Uterine smooth muscle cell (primary cell): ENCODE results near the gene IL22RA1. TPM values are rescaled to one million over a fixed set of nuclear protein-coding genes. Genes with fewer than 3 reads are reported as not detected.

Experiments used
- total RNA-seq: library from RNA; depleted of rRNA; stranded (reverse); fragments of >200 nt; gene quantifications from 2 replicates; pipeline ENCODE4 v1.2.3, GENCODE V29; 2014

Gene IL22RA1
- under 0.01 and 0.12 TPM in 2 replicates for total RNA-seq

GRCh38 chr1:24142546-24143534 lies at the start of gene IL22RA1:
Gene IL22RA1 (minus strand): TSS chr1:24143140. CDS start chr1:24143082, 58 bp downstream.

DNA sequence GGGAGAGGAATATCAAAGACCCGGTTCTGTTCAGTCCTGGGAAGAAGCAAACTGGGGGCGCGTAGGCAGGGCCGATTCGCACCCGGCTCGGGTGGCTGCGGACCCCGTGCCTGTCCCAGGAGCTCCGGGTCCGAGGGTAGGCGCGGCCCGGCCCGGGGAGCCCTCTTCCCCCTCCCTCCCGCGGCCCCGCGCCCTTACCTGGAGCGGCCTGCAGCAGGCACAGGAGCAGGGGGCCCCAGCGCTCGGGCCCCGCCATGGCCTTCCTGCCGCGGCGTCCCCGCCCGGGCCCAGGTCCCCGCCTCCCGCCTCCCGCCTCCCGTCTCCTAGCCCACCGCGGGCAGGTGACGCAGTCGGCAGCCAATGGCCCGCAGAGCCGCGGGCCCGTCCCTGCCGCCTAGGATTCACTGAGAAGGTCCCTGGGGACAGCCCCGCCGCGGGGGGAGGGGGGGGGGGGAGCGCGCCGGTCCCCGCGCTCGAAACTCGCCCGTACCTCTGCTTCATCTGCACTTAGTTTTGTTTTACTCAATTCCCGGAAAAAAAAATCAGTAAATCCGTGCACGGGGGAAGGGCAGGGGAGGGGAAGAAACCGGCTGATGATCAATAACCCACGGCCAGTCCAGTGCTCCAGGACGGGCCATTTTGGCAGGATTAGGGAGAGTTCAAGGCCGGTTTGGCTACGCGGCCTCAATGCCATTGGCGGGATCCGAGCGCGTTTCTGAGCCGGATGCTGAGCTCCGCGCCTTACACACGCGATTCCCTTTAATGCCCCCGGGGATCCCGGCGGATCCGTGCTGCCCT lies 44.3 kb upstream of the IL22RA1 start, which contains the start of gene IFNLR1:
IFNLR1 (minus strand) TSS at position 297 of the 798 bp plus-strand sequence; CDS start at position 256, 41 bp downstream.

GRCh38 chr1:24111996-24112779 lies 30.8 kb downstream of the IL22RA1 start, which contains the start of gene MYOM3:
Gene MYOM3 (minus strand): TSS chr1:24112135. CDS start chr1:24108636, 3,499 bp downstream.

Other genes with a start within 250 kb of the IL22RA1 start
- not detected in 2 replicates for gene CNR2, start 229.8 kb downstream of the IL22RA1 start, total RNA-seq
- gene PNRC2, start 183.3 kb downstream of the IL22RA1 start, total RNA-seq: 123 and 143 TPM in 2 replicates
- gene SRSF10, start 162.8 kb downstream of the IL22RA1 start, total RNA-seq: 107 and 139 TPM in 2 replicates
- gene MYOM3, start 31.0 kb downstream of the IL22RA1 start, total RNA-seq: under 0.01 TPM in 1 of 2 replicates, not detected in the other
- gene IFNLR1, start 44.1 kb upstream of the IL22RA1 start, total RNA-seq: not detected in 2 replicates
- not detected in 2 replicates for gene GRHL3, start 176.2 kb upstream of the IL22RA1 start, total RNA-seq